PC-3 (cell line): ENCODE data around the gene DQX1. TPM values are rescaled to one million over a fixed set of nuclear protein-coding genes. Genes with fewer than 3 reads are reported as not detected.

Experiments used
- ATAC-seq: fragments of 200-7000 bp; cut with Tn5 transposase; 2 replicates; pipeline ENCODE4 v1.9.1; 2020; ENCODE audit warnings: mild to moderate bottlenecking, moderate library complexity
- BruUV-seq: library from RNA; stranded (reverse); fragments of 400-500 nt; replicated peaks from 2 replicates; lab custom pipeline; 2021; lab: Mats Ljungman, UMichigan
- CTCF ChIA-PET: fragments of 300-600 bp; sonication (Branson Sonifier 250); formaldehyde crosslinking; loops from one replicate; lab custom pipeline; 2022; ENCODE audit warnings: antibody characterized with exemption; lab: Charles Lee
- POLR2A ChIA-PET: fragments of 300-600 bp; sonication (Branson Sonifier 250); formaldehyde crosslinking; loops from one replicate; lab custom pipeline; 2022; ENCODE audit warnings: antibody characterized with exemption; ENCODE audit not compliant: unreplicated experiment; lab: Charles Lee
- DNase-seq: peaks from one replicate; pipeline ENCODE4 v3.0.0-alpha.2; 2015
- H2AFZ ChIP-seq: fragments of 300-600 bp; sonication (generic); 2 replicates; pipeline ENCODE4 v1.6.0; 2016; ENCODE audit warnings: antibody characterized with exemption, low read length
- H3F3A ChIP-seq: fragments of 300-600 bp; sonication (generic); one replicate; pipeline ENCODE4 v1.6.0; 2017; ENCODE audit warnings: antibody characterized with exemption, low read length, control low read depth, mild to moderate bottlenecking; ENCODE audit not compliant: unreplicated experiment
- H3K27ac ChIP-seq: fragments of 300-600 bp; sonication (generic); 2 replicates; pipeline ENCODE4 v1.5.1; 2016; ENCODE audit warnings: mild to moderate bottlenecking, low read length
- H3K27me3 ChIP-seq: fragments of 300-600 bp; sonication (generic); 2 replicates; pipeline ENCODE4 v1.6.1; 2016; ENCODE audit warnings: low read length, mixed read lengths
- H3K36me3 ChIP-seq: fragments of 300-600 bp; sonication (generic); 2 replicates; pipeline ENCODE4 v1.6.1; 2016; ENCODE audit warnings: low read depth, mixed run types, low read length, mixed read lengths
- H3K4me1 ChIP-seq: fragments of 300-600 bp; sonication (generic); 2 replicates; pipeline ENCODE4 v1.5.1; 2016; ENCODE audit warnings: low read length; ENCODE audit not compliant: insufficient read depth
- H3K4me2 ChIP-seq: fragments of 300-600 bp; sonication (generic); 2 replicates; pipeline ENCODE4 v1.6.0; 2016; ENCODE audit warnings: low read length
- H3K4me3 ChIP-seq: fragments of 300-600 bp; sonication (generic); 2 replicates; pipeline ENCODE4 v1.5.1; 2016; ENCODE audit warnings: mild to moderate bottlenecking, low read length, mixed read lengths
- H3K79me2 ChIP-seq: fragments of 300-600 bp; sonication (generic); 2 replicates; pipeline ENCODE4 v1.6.1; 2017; ENCODE audit warnings: low read length, mixed read lengths
- H3K9ac ChIP-seq: fragments of 300-600 bp; sonication (generic); 2 replicates; pipeline ENCODE4 v1.6.0; 2016; ENCODE audit warnings: mild to moderate bottlenecking, low read length
- H3K9me2 ChIP-seq: fragments of 300-600 bp; sonication (generic); replicated peaks from 2 replicates; pipeline ENCODE4 v1.6.1; 2016; ENCODE audit warnings: mixed run types, low read length, mixed read lengths
- H3K9me3 ChIP-seq: fragments of 300-600 bp; sonication (generic); 2 replicates; pipeline ENCODE4 v1.6.1; 2016; ENCODE audit warnings: low read length, mixed read lengths
- H4K20me1 ChIP-seq: fragments of 300-600 bp; sonication (generic); 2 replicates; pipeline ENCODE4 v1.6.1; 2016; ENCODE audit warnings: low read length, mixed read lengths
- EZH2 ChIP-seq: fragments of 300-600 bp; sonication (generic); IDR thresholded peaks from one replicate; pipeline ENCODE4 v1.6.1; 2017; ENCODE audit warnings: antibody characterized with exemption, mild to moderate bottlenecking, low read length; ENCODE audit not compliant: unreplicated experiment
- EZH2phosphoT487 ChIP-seq: fragments of 300-600 bp; sonication (generic); IDR thresholded peaks from 2 replicates; pipeline ENCODE4 v1.6.1; 2018; ENCODE audit warnings: mild to moderate bottlenecking, antibody characterized with exemption, low read length, borderline replicate concordance
- intact Hi-C: fragments of 100-400 bp; cut with micrococcal nuclease; formaldehyde crosslinking; loops from 2 replicates; pipeline ENCODE4 v1.9.0; 2023
- total RNA-seq: library from RNA; depleted of rRNA; stranded (reverse); fragments of >200 nt; gene quantifications from 2 replicates; pipeline ENCODE4 v1.2.3, GENCODE V29; 2014
- TF ChIP-seq, protein P1 (sequence below): fragments of 300-600 bp; sonication (generic); conservative IDR thresholded peaks from 2 replicates; pipeline ENCODE4 v1.5.1; 2017; ENCODE audit warnings: antibody characterized with exemption, low read depth, mild to moderate bottlenecking, low read length

DQX1 gene
- total RNA-seq, 1 experiment from 2014 or later, result 0.07 TPM

DNA sequence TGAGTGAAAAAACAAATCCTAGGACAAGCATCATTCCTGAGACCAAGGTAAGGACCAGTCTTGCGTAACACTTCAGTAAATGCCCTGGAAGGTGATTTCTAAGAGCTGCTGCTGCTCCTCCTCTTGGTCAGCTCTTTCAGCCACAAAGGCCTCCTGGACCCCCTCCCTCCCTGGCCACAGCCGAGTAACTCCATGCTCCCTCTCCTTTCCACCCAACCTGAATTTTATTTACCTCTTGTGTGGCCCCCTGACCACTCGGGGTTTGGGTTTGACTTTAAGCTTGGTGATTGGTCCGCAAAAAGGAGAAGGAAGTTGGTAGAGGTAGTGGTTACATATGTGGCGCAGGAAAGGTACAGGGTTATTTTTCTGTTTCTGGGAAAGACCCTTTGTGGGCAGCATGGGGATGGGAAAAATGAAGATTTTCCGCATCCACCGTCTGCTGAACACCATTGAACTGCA is 12.9 kb upstream of the DQX1 start:
- BruUV-seq, result no TSS peak
- Histone ChIP-seq H3K4me2 (no peak overlapping the region), H3K36me3 (no peaks in the 10 kb centered on the region), H3K4me1 (no peaks in the 10 kb centered on the region), H3F3A (no peaks in the 10 kb centered on the region), H2AFZ (no peak overlapping the region), H3K9me3 (no peaks in the 10 kb centered on the region), H3K27me3 (no peaks in the 10 kb centered on the region), H3K79me2 (no peaks in the 10 kb centered on the region), H3K9ac (no peak overlapping the region), H3K9me2 (no peaks in the 10 kb centered on the region), H3K27ac (no peak overlapping the region), H3K4me3 (no peak overlapping the region), H4K20me1 (no peaks in the 10 kb centered on the region)
- CTCF ChIA-PET, result no interaction called here
- no peak for DNase-seq
- no peak for ATAC-seq
- intact Hi-C loops, result no loop called here
- POLR2A ChIA-PET, result no interaction called here
- no peak for TF ChIP-seq EZH2phosphoT487
- TF ChIP-seq, protein P1, sequence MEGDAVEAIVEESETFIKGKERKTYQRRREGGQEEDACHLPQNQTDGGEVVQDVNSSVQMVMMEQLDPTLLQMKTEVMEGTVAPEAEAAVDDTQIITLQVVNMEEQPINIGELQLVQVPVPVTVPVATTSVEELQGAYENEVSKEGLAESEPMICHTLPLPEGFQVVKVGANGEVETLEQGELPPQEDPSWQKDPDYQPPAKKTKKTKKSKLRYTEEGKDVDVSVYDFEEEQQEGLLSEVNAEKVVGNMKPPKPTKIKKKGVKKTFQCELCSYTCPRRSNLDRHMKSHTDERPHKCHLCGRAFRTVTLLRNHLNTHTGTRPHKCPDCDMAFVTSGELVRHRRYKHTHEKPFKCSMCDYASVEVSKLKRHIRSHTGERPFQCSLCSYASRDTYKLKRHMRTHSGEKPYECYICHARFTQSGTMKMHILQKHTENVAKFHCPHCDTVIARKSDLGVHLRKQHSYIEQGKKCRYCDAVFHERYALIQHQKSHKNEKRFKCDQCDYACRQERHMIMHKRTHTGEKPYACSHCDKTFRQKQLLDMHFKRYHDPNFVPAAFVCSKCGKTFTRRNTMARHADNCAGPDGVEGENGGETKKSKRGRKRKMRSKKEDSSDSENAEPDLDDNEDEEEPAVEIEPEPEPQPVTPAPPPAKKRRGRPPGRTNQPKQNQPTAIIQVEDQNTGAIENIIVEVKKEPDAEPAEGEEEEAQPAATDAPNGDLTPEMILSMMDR, result no peak
- TF ChIP-seq EZH2, result no peak

DNA sequence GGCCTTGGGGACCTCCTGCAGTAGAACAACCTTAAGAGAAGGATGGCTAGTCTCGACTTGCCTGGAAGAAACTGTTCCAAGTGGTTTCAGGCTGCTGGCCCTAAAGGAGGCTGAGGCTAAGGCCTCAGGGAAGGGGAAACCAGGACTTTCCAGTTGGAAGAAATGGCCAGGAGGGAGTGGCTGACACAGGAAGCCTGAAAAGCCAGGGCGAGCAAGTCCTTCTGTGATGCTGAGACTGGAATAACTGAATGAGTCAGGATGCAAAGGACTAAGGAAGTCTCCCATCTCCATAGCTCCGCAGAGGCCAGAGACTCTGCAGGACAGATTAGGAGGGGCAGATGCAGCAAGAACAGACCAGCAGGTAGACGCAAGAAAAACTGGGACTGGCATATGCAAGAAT is 11.1 kb upstream of the DQX1 start:
- no peaks in the 10 kb centered on the region for H3K79me2 ChIP-seq
- no peaks in the 10 kb centered on the region for H3K27me3 ChIP-seq
- H3K4me2 ChIP-seq, result no peak overlapping the region
- intact Hi-C loops, result no loop called here
- H3K4me3 ChIP-seq, result no peak overlapping the region
- H3F3A ChIP-seq, result no peaks in the 10 kb centered on the region
- peaks cover 7% of the 10 kb centered on the region; the same call in 1 of the 2 replicates for H3K36me3 ChIP-seq
- H3K4me1 ChIP-seq, result no peaks in the 10 kb centered on the region
- no peaks in the 10 kb centered on the region for H4K20me1 ChIP-seq
- TF ChIP-seq, protein P1, result no peak
- no peak for TF ChIP-seq EZH2phosphoT487
- TF ChIP-seq EZH2, result no peak
- CTCF ChIA-PET, result no interaction called here
- DNase-seq (no peak), ATAC-seq (no peak; the same call in 1 of the 2 replicates)
- H3K27ac ChIP-seq, result no peak overlapping the region
- no TSS peak for BruUV-seq
- no peaks in the 10 kb centered on the region for H3K9me2 ChIP-seq
- POLR2A ChIA-PET, result no interaction called here
- no peak overlapping the region for H2AFZ ChIP-seq
- no peak overlapping the region for H3K9ac ChIP-seq
- H3K9me3 ChIP-seq, result no peaks in the 10 kb centered on the region

DNA sequence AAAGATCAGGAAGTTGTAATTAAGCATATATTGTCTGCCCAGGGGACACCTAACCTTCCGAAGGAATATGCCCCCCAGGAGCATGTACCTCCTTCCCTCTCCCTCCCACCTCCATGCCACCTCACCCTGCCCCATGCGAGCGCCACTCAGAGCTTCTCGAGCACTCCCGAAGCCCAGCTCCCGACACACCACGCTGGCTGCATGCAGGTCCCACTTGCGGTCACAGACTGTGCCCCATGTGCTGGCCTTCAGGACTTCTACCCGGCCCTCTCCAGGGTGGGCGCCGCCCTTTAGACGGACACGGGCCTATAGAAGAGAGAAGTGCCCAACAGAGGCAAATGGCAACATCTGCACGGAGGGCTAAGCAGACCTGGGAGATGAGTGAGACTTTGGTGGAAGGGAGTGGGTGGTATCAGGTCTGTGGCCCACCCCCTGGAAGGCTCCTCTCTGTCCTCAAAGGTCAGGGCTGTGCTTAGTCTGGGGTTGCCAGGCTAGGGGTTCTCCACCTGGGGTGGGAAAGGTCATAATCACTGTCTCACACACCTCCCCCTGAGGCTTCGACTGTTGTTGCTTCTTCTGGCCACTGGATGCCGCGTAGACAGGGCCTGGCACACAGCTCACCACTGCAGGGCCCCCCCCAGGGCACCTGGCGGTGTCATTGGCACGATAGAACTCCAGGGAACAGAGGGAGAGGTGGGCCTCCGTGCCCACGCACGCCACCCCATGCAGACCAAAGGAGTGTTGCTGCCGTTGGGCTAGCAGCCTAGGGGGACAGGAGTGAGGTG is 10.3 kb upstream of the DQX1 start:
- intact Hi-C loops, result no loop called here
- H3F3A ChIP-seq, result no peaks in the 10 kb centered on the region
- no peak for DNase-seq
- H3K4me2 ChIP-seq, result no peak overlapping the region
- H3K9ac ChIP-seq, result no peak overlapping the region
- 0 out of 2 replicates have a peak, but pooled peaks cover 2% of the 10 kb centered on the region for H3K4me1 ChIP-seq
- no peak overlapping the region for H3K27ac ChIP-seq
- no peak for ATAC-seq
- H3K27me3 ChIP-seq, result no peaks in the 10 kb centered on the region
- no TSS peak for BruUV-seq
- TF ChIP-seq EZH2, result no peak
- TF ChIP-seq, protein P1, result no peak
- TF ChIP-seq EZH2phosphoT487, result no peak
- ChIA-PET POLR2A (no interaction called here), CTCF (no interaction called here)
- H3K36me3 ChIP-seq, result peaks cover 7% of the 10 kb centered on the region; the same call in 1 of the 2 replicates
- H3K4me3 ChIP-seq, result no peak overlapping the region
- no peaks in the 10 kb centered on the region for H4K20me1 ChIP-seq
- H3K79me2 ChIP-seq, result peaks cover 4% of the 10 kb centered on the region
- no peaks in the 10 kb centered on the region for H3K9me2 ChIP-seq
- H2AFZ ChIP-seq, result no peak overlapping the region
- no peaks in the 10 kb centered on the region for H3K9me3 ChIP-seq
